ENCODE measurements around the gene HTR6.

Gene HTR6

DNA sequence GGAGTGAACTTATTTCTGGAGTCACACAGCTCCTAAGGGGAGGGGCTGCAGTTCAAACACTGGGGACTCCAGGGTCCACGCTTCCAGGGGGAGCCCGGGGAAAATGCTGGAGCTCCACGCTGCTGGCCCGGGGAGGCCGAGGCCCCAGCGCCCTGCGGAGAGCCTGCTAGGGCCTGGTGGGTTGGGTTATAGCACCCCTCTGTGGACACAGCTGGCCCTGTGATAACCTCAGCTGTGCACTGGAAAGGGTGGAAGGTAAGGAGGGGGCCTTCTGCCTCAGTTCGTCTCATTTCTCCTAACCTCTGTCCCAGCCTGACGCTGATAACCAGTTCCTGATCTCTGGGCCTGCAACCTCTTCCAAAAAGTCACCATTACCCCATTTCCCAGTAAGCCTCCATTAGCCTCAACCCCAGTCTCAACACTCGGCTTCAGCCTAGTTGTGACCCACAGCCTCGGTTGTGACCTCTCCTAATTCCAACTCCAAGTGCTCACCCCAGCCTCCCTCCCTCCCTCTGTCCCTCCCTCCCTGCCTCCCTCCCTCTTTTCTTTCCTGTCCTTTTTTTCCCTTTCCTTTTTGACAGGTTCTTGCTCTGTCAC is 13.4 kb upstream of the HTR6 start:
- TF ChIP-seq, protein P1, sequence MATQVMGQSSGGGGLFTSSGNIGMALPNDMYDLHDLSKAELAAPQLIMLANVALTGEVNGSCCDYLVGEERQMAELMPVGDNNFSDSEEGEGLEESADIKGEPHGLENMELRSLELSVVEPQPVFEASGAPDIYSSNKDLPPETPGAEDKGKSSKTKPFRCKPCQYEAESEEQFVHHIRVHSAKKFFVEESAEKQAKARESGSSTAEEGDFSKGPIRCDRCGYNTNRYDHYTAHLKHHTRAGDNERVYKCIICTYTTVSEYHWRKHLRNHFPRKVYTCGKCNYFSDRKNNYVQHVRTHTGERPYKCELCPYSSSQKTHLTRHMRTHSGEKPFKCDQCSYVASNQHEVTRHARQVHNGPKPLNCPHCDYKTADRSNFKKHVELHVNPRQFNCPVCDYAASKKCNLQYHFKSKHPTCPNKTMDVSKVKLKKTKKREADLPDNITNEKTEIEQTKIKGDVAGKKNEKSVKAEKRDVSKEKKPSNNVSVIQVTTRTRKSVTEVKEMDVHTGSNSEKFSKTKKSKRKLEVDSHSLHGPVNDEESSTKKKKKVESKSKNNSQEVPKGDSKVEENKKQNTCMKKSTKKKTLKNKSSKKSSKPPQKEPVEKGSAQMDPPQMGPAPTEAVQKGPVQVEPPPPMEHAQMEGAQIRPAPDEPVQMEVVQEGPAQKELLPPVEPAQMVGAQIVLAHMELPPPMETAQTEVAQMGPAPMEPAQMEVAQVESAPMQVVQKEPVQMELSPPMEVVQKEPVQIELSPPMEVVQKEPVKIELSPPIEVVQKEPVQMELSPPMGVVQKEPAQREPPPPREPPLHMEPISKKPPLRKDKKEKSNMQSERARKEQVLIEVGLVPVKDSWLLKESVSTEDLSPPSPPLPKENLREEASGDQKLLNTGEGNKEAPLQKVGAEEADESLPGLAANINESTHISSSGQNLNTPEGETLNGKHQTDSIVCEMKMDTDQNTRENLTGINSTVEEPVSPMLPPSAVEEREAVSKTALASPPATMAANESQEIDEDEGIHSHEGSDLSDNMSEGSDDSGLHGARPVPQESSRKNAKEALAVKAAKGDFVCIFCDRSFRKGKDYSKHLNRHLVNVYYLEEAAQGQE (IDR thresholded peaks at IDR 0.05; ENCODE audit: insufficient read depth in 1 of 2, low read depth in 2 of 2, low read length in 2 of 2), result no peak
- TF ChIP-seq POLR2AphosphoS5 (IDR thresholded peaks at IDR 0.05; ENCODE audit: low read depth, low read length) (no peak), FOXP2 (optimal IDR thresholded peaks at IDR 0.05; ENCODE audit: borderline replicate concordance, extremely low read depth, extremely low read length, insufficient read depth) (no peak), TAF1 (IDR thresholded peaks at IDR 0.05; ENCODE audit: borderline replicate concordance, insufficient read depth, low read length) (no peak), SIN3A (IDR thresholded peaks at IDR 0.05; ENCODE audit: borderline replicate concordance, insufficient read depth, low read length) (no peak)

DNA sequence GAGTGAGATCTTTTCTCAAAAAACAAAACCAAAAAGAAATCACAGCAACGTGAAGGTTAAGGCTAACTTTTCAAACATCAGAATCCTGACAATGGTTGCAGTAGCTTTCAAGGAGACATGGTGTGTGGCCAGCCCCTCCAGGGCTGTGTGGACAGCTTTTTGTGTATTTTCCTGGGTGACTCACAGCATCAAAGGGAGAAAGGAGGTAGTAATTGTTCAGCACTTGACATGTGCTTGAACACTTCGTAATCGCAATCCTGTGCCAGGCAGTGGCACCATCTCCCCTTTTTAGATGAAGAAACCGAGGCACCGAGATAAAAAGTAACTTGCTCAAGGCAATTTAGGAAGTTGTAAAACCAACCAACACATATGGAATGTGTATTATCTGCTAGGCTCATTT is 10.3 kb upstream of the HTR6 start:
- TF ChIP-seq TAF1 (IDR thresholded peaks at IDR 0.05; ENCODE audit: borderline replicate concordance, insufficient read depth, low read length) (no peak), POLR2AphosphoS5 (IDR thresholded peaks at IDR 0.05; ENCODE audit: low read depth, low read length) (no peak), FOXP2 (optimal IDR thresholded peaks at IDR 0.05; ENCODE audit: borderline replicate concordance, extremely low read depth, extremely low read length, insufficient read depth) (no peak), SIN3A (IDR thresholded peaks at IDR 0.05; ENCODE audit: borderline replicate concordance, insufficient read depth, low read length) (no peak)
- TF ChIP-seq, protein P1 (IDR thresholded peaks at IDR 0.05; ENCODE audit: insufficient read depth in 1 of 2, low read depth in 2 of 2, low read length in 2 of 2), result no peak

DNA sequence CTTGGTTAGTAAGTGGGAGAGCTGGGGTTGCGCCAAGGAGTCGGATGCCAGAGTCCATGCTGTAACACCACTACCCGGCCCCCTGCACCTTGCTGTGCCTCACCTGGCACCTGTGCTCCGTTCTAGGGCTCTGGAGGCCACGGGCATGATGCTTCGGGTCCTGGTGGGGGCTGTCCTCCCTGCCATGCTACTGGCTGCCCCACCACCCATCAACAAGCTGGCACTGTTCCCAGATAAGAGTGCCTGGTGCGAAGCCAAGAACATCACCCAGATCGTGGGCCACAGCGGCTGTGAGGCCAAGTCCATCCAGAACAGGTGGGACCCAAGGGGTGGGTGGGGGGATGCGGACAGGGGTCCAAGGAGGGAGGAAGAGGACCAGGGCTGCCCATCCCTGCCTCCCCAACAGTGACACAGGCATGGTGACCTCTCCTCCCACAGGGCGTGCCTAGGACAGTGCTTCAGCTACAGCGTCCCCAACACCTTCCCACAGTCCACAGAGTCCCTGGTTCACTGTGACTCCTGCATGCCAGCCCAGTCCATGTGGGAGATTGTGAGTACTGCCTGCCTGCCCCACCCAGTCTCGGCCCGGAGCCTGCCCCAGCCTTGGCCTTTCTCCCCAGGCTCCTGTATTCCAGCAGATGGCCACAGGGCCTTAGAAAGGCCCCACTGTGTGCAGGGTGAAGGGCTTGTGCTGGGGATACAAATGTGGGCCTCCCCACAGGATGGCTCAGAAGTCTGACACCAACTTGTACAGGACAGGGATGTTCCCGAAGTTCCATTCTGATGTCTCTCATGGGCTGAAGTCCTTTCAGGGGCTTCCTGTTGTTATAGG is 9.6 kb upstream of the HTR6 start:
- no peak for TF ChIP-seq FOXP2 (optimal IDR thresholded peaks at IDR 0.05; ENCODE audit: borderline replicate concordance, extremely low read depth, extremely low read length, insufficient read depth)
- no peak for TF ChIP-seq POLR2AphosphoS5 (IDR thresholded peaks at IDR 0.05; ENCODE audit: low read depth, low read length)
- TF ChIP-seq TAF1 (IDR thresholded peaks at IDR 0.05; ENCODE audit: borderline replicate concordance, insufficient read depth, low read length), result no peak
- TF ChIP-seq, protein P1 (IDR thresholded peaks at IDR 0.05; ENCODE audit: insufficient read depth in 1 of 2, low read depth in 2 of 2, low read length in 2 of 2), result no peak
- no peak for TF ChIP-seq SIN3A (IDR thresholded peaks at IDR 0.05; ENCODE audit: borderline replicate concordance, insufficient read depth, low read length)

DNA sequence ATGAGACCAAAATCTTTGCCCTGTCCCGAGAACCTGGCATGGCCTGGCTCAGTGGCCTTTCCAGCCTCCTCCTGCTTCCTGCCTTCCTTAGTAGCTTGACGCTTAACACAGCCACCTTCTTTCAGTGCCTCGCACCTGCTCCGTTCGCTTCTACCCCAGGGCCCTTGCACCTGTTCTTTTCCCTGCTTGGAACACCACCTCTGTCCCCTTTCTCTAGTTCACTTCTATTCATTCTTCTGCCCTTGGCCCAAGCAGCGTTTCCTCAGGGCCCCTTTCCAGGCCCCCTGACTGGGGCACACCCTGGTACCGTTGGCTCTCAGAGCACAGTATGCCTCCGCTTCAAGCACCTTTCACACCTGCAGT is 9.0 kb upstream of the HTR6 start:
- no peak for TF ChIP-seq POLR2AphosphoS5 (IDR thresholded peaks at IDR 0.05; ENCODE audit: low read depth, low read length)
- TF ChIP-seq SIN3A (IDR thresholded peaks at IDR 0.05; ENCODE audit: borderline replicate concordance, insufficient read depth, low read length), result no peak
- TF ChIP-seq, protein P1 (IDR thresholded peaks at IDR 0.05; ENCODE audit: insufficient read depth in 1 of 2, low read depth in 2 of 2, low read length in 2 of 2), result no peak
- no peak for TF ChIP-seq FOXP2 (optimal IDR thresholded peaks at IDR 0.05; ENCODE audit: borderline replicate concordance, extremely low read depth, extremely low read length, insufficient read depth)
- TF ChIP-seq TAF1 (IDR thresholded peaks at IDR 0.05; ENCODE audit: borderline replicate concordance, insufficient read depth, low read length), result no peak

Data from PFSK-1 (cell line).